HG02840 (cell line): ENCODE results near the gene TBC1D8.

Experiments used
- ATAC-seq: cut with Tn5 transposase; IDR thresholded peaks from one replicate; pipeline ENCODE4 v1.9.1; 2021; ENCODE audit warnings: mild to moderate bottlenecking, moderate library complexity, moderate number of reproducible peaks; ENCODE audit not compliant: unreplicated experiment, low FRiP score

TBC1D8 gene

DNA sequence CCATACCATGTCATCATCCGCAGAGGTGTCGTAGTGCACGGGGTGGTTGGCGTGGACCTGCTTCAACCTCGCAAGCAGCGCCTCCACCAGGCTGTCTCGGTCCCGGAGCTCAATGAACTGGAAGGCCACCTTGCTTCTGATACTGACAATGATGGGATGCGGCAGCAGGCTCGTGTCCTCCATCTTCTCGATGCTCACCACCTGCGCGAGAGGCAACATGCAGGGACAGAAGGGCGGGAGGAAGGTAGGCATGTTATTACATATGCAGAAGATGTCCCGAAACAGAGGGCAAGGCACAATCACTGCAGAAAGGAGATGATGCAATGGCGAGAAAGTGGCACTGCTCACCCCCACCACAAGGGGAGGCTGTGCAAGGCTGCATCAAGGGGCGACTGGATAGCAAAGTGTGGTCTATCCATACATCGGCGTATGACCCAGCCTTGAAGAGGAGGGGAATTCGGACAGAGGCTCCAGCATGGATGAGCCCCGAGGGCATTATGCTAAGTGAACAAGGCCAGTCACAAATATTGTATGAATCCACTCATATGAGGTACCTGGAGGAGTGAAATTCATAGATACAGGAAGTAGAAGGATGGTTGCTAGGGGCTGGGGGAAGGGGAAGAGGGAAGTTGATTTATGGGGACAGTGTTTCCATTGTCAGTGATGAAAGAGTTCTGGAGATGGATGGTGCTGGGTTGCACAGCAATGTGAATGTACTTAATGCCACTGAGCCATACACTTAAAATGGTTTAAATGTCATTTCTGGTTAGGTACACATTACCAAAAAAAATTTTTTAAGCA lies 112.5 kb downstream of the TBC1D8 start:
- no peak for ATAC-seq

DNA sequence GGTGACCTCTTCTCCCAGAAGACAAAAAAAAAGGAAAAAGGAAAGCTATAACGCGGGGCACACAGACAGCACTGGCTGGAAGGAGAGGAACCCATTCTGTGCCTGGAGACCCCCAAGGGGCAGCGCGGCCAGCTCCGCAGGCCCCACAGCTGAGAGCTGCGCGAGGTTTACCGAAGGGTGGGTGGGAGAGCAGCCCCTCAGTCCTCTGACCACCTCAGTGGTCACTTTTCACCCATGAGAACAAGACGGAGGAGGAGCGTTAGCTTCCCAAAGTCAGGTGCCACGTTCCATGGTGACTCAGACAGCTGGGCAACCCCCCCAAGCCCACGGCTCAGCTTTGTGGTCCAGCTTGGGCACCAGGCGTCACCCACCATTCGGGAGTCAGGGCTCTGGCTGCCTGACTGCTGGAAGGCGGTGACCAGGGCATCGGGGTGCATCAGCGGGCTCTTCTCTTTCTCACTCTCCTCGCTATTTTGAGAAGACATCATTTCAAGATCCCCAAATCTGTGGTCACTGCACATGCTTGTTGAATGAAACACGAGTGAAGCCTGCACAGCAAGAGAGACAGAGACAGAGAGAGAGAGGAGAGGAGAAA lies 113.9 kb downstream of the TBC1D8 start:
- ATAC-seq: no peak

DNA sequence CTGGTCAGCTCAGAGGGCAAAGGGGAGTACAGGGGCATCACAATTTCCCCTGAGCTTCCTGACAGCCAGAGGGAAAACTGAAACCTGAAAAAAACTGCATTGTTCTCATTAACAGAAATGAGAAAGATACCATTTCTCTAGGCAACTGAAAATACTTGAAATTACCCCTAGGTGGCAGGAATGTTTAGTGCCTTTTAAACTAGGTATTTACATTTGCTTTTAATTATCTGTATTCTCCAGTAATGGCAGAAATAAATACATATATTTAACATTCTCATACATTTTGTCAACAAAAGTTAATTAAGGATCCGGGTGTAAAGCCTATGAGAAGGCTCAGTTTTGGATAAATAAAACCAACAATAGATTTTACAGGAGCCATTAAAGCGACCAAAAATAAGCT lies 114.6 kb downstream of the TBC1D8 start:
- ATAC-seq: no peak

DNA sequence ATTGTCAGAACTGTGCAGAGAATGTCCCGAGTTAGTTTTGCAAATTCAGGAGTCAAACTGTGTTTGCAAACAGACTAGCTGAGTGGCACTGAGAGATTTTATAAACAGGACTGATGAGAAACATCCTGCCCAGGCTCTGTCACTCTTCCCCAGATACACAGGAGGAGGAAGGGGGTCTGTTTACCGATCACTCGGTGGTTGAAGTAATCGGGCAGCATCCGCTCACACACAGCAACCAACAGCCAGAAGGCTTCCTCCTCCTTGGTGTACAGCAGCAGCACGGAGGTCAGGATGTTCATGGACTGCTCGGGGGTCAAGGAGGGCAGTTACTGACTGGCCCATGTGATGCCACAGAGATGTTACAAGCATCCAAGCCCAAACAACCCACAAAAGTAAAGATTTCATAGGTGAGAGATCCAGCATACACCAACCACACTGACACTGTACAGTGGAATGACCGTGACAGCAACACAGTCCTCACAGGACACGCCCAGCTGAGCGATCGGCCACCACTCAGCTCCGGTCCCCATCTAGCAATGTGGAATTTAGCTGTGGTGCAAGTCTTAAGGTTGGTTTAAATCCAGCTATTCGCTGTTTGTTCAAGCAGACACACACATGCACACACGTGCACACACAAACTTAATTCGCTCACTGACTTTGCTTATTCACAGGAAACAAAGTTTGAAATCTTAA lies 119.0 kb downstream of the TBC1D8 start:
- no peak for ATAC-seq

DNA sequence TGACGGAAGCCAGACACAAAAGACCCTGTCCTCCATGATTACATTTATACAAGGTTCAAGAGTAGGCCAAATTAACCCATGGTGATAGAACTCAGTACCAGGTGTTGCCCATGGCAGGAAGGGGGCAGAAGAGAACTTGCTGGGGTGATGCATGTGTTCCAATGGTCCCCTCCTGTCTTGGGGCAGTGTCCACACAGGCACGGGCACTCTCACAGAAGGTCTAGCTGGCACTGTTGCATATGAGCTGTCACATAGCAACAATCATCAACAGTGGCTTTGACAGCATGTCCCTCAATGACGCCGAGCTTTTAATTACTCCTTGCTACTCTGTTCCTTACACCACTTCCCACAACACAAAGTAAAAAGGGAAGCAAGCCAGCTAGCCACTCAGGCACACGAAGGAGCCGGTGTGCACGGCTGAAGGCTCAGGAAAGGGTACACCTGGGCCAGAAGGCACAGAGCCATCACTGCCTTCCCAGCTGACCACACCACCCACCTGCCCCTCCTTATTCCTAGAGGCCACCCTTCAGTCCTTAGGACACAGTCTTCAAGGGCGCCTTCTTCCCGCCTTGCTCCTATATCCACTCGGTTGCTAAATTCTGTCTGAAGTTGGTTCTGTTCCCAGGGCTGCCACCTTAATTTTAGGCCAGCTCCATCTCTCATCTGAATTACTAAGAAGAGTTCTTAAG lies 120.2 kb downstream of the TBC1D8 start:
- ATAC-seq: no peak

DNA sequence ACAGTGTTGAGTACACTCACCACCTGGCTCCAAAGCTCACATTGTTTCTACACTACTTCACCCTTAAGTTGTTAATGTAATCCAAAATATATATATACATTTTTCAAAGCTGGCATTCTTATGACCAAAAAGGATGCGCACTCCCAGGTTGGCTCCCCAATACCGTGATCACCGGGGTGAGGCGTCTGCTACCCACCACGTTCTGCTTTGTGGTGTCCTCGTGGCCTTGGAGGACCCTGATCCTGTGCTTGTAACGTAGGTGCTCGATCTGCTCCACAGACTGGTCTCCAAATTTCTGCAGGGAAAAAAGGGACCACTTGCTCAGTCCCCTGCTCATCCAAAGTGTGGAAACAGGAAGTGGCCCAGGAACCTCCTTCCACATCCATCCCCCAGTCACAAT lies 123.3 kb downstream of the TBC1D8 start:
- no peak for ATAC-seq

DNA sequence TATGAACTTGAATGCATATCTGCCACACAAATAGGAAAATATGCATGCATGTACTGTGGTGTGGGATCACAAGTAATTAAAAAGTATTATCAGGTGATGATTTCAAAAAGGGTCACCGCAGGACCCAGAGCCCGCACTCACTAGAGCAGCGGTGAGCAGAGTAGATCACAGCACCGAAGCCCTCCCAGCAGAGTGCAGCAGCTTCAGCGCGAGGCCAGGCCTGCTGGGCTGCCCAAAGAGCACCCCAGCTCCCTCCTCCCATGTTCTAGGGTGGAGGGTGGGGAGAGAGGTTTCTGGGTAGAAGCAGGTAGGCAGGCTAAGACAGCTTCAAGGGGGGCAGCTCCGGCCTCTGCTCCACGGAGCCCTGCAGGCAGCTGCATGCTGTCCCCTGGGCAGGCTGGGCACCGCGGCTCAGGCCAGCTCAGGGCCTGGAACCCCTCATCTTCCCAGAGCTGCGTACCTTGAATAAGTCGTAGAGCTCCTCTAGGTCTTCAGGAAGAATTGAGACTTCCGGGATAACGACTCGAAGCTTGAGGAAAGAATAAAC lies 124.2 kb downstream of the TBC1D8 start:
- ATAC-seq: no peak

DNA sequence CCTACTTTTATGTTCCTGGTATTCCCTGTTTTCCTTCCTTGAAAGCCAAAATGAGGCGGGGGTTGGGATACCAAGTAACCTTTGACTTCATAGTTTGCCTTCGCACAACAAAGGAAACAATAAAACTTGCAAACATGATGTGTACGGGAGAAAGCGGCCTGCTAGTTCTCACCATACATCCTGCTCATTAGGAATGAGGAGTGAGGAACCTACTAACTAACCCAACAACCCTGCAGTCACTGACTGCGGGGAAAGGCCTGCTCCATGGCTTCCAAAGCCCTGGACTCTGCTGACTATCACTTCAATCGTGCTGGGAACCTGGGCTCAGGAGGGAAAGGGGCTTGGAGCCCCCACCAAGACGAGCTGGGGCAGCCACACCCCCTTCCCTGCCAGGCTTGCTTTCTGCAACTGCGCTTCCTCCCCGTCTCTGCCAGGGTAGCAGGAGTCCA lies 124.9 kb downstream of the TBC1D8 start:
- no peak for ATAC-seq

DNA sequence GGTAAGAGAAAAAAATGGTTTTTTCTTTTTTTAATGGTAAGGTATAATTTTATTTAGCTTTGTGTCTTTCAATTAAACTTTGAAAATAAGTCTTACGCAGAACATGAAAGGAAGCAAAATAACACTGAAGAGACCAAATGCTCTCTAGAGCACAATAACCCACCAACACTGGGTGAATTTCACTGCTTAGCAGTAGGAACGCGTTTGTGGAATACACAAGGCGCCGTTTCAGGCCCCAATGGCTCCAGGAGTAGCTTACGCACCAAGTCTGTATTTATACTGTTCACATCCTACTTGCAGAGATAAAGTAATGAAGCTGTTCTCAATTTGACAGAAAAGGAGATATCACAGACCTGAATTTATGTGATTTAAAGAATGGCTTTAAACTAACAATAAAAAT lies 125.6 kb downstream of the TBC1D8 start:
- no peak for ATAC-seq

DNA sequence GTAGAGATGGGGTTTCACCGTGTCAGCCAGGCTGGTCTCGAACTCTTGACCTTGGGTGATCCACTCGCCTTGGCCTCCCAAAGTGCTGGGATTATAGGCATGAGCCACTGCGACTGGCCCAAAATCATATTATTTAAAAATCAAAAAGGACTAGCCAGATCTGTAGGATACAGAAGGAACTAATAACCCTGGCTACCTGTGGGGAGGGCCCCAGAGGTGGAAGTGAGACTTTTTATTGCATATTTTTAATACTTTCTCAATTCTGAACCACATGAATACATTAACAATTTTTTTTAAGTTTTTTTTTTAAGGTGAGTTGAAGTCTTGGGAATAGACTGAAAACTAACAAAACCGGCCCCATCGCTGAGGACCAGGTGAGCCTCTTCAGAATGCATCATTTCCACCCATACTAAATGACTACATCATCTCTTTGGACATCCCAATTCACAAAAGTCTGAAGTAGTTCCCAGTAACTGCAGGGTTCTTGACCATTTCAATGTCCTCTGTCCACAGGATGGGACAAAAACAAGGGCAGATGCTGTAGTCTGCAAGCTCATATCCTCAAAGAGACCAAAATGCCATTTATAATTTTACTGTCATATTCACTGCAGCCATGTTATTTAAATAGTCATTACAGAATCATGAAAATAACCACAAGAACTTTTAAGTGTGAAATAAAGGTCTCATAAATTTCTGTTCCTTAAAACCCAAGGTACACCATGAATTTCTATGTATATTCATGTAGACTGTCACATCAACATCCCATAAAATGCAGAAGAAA lies 127.7 kb downstream of the TBC1D8 start:
- ATAC-seq: no peak

DNA sequence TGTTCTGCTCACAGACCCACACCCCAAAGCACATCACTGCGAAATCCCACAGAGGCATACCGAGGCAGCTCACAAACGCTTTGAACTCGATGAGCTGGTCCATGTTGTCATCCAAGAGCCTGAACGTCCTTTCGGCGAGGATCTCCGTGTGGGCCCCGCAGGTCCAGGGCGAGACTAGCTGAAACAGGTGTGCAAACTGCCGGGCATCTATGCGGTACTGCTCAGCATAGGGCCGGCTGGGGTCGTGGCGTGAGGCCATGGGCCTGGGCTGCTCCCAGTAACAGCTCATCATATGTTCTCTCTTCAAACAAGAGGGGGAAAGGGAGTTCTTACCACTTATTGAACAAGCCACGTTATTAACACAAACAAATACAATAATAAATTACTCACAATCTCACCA lies 129.0 kb downstream of the TBC1D8 start:
- ATAC-seq: no peak

DNA sequence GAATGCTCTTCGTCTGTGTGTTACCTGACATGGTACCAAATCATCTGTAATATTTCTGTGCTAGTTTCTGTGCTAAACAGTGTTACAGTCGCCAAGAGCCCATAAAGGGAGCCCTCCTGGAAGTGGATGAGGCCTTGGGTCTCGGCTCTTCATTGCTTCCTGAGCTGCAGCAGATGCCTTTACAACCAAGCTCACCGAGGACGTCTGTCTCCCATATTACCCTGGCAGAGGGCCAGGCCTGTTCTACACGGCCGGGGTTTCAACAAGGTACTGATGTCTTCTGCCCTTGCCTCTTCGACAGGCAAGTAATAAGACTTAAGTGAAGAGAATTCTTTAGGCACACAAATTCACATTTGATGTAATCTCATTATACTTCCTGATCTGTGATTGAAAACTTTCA lies 132.2 kb downstream of the TBC1D8 start:
- no peak for ATAC-seq

DNA sequence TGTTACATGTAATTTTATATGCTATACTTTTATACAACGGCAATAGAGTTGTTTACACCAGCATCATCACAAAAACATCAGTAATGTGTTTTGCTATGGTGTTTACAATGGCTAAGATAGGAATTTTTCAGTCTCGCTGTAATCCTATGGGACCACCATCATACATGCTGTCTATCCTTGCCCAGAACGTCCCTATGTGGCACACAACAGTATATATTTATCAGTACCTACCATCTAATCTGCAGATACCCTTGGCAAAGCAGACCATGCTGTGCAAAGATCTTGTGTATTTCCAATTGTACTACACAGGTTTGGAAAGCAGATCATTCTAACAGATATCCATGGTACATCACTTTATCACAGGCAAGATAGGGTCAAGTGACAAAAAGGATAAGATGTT lies 133.8 kb downstream of the TBC1D8 start:
- ATAC-seq: no peak

DNA sequence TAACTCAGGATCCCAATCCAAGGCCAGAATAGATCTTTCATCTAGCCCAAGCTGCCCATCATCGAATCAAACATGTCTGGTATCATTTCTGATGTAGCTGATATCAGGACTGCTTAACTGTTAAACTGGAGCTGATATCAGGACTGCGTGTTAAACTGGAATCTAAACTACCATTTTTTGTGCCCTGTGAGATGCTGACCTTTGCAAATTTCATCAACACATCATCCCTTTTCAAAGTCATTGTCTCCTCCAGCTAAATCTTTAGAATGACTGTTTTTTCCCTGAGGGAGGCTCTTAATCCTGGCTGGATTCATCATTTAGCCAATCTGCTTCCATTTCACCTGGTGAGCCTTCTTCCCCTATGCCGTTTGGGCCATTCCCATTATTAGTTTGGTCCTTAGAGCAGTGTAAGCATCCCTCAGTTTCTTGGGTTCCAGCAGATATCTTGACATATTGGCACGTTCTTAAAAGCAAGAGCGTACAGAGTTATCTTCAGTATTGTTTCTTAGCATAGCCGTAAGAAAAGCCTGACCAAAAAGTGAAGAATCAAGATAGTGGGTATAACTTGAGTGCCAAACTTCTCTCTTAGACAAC lies 136.8 kb downstream of the TBC1D8 start:
- ATAC-seq: no peak

DNA sequence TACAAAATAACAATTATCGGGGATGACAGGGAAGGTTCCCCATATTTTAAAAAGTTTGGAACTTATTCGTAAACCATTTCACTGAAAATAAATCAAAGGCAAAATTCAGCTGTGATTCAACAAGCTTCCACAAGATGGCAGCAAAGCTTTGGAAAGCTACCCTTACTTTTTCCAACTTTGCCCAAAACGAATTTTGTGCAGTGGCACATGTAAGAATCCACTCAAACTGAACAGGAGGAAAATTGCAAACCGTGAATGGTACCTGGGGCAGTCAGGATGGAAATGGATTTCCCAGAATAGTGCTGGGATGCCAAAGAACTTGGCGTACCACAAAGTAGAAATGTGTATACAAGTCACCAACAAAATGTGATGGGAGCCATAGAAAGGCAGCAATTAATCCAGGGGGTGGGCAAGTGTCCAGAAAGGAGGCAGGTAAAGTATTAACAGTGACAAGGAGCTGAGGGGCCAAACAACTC lies 138.4 kb downstream of the TBC1D8 start:
- no peak for ATAC-seq

DNA sequence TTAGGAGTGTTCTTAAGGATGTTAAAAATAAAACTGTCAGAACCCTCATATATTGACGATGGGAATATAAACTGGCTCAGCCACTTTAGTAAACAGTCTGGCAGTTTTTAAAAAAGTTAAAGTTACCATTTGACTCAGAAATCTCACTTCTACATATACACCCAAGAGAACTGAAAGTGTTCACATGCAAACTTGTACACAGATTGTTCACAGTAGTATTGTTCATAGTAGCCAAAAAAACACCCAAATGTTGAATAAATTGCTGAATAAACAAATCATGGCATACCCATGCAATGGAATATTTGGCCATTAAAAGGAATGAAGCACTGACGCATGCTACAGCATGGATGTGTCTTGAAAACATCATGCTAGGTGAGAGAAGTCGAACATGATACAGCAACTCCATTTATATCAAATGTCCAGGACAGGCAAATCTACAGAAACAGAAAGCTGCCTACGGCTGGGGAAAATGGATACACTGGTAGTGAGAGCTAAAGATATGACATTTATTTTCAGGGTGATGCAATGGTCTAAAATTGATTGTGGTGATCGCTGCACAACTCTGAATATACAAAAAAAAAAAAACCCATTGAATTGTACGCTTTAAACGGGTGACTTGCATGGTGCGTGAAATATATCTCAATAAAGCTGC lies 139.0 kb downstream of the TBC1D8 start:
- ATAC-seq: peak; percentile 82

DNA sequence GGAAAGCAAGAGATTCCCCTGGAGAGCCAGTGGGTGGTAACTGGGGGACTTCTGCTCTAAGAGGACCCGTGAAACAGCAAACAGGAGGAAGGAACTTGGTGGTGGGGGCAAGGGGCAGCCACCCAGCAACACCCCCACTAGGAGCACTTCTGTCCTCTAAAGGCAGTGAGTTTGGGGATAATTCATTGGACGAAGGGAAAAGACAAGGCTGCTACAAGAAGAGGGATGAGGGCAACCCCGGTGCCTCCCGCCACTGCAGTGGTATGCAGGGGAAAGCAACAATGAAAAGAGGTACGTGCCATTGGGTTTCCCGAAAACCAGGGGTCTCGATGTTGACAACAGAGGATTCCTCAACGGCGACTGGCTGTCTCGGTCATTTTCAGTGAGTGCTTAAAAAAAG lies 140.0 kb downstream of the TBC1D8 start:
- ATAC-seq: no peak

DNA sequence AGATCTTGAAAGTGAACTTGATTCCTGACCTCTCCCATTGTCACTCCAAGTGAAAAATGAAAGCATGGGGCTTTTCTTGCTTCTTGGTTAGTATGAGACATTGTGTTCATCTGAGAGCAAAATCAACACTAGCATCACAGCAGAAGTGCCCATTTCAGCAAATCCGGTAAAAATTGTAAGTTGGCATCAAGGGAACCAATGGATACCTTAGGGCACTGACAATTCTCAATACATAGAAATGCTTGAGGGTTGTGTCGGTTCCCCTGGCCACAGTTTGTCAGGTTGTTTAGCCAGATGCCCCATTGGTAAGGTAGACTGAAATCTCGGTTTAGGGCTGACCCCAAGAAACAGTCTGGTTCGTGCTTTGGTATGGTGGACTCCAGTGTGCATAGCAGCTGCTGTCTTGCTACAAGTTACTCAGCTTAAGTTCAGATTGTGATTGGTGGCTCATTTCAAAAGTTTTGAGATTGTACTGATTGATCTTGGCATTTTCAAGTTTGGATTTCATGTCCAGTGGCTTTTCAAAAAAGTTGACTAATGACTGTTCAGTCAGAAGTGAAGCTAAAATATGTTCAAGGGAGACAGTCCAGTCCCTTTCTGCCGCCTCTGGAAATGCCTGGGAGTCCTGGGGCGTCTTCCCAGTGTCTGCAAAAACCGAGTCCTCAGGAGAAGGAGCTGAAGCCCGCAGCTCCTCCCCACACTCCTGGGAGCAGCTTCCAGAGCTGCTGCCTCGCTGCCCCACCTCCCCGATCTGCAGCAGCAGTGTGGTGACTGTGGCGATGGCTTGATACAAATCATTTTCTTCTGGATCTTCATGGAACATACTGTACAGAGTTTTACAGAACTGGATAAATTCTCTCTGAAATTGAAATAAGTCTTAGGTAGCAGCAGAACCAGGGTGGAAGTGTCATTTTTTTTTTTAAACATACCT lies 143.5 kb downstream of the TBC1D8 start:
- ATAC-seq: no peak
